ENCODE measurements around the gene COL2A1.

The COL2A1 gene

GRCh38 chr12:47946413-47947323 is 57.6 kb downstream of the COL2A1 start:
- no peak for DNase-seq (ENCODE audit: low read depth, low spot score)

DNA sequence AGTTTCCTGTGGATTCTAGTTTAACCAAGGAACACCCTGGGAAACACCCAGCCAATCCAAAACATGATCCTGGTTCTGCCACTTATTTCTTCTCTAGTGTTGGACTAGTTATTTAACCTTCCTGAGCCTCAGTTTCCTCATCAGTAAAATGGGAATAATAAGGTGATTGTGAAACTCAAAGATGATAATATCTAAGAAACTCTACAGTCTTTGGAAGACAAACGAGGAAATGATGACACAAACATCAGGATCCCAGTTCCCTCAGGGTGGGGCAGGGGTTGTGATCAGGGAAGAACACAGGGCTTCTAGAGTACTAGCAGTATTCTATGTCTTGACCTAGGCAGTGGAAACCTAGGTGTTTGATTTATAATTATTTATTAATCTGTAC is 58.9 kb downstream of the COL2A1 start:
- no peak for DNase-seq (ENCODE audit: low read depth, low spot score)

DNA sequence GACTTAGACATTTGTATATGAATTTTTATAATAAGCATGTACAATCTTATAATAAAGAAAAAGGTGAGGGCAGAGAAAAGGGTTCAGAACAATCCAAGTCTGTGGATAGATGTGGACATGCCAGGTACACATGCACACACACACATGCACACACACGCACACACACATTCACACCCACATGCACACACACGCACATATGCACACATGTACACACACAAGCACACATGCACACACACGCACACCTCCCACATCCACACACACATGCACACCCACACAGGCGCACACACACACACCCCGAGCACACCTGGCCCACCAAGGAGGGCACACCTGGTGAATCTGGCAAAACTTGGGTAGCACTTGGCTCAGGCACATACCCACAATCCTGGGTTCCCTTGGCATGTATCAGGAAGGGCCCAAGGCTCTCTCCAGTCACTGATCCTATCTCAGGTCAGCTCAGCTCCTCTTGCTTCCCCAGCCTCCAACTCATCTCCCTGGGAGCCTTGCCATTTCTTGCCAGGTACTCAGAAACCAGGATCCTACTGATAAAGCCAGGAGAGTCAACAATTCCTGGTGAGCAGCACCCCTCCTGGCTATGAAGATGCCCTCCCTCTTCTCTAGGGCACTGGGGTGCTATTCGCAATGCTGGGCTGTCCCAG is 59.5 kb downstream of the COL2A1 start:
- no peak for DNase-seq (ENCODE audit: low read depth, low spot score)

DNA sequence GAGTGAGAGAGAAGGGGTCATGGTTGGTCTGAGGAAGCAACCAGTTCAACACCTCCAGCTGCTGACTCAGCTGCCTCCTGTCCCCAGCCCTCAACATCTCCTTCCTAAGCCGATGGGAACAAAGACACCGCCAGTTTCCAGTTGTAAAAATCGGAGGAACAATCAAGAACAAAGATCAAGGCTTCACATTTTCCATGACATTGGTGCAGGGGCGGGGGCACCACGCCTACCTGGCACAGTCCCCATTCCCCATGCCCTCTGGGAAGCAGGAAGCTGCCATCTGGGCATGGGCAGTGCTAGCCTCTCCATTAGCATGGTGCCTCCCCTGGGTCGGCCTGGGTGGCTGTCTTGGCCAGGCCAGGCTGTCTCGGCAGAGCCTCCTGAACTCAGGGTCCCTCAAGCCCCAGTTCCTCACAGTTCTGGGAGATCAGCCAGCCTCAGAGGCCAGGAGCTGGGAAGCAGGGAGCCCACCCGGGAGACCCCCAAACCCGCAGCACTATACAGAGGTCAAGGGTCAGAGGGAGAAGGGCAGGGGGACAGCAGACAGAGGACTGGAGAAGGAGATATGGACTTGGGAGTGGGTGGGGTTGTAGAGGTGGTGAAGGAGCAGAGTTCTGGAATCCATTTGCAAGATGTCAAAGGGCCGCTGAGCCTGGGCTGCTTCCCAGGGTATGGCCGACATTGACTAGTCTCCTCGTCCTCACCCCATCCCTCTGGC is 60.5 kb downstream of the COL2A1 start:
- no peak for DNase-seq (ENCODE audit: low read depth, low spot score)

- no peak for DNase-seq (ENCODE audit: low read depth, low spot score)
Observed at GRCh38 chr12:47942614-47943225, 61.6 kb downstream of the COL2A1 start.

DNA sequence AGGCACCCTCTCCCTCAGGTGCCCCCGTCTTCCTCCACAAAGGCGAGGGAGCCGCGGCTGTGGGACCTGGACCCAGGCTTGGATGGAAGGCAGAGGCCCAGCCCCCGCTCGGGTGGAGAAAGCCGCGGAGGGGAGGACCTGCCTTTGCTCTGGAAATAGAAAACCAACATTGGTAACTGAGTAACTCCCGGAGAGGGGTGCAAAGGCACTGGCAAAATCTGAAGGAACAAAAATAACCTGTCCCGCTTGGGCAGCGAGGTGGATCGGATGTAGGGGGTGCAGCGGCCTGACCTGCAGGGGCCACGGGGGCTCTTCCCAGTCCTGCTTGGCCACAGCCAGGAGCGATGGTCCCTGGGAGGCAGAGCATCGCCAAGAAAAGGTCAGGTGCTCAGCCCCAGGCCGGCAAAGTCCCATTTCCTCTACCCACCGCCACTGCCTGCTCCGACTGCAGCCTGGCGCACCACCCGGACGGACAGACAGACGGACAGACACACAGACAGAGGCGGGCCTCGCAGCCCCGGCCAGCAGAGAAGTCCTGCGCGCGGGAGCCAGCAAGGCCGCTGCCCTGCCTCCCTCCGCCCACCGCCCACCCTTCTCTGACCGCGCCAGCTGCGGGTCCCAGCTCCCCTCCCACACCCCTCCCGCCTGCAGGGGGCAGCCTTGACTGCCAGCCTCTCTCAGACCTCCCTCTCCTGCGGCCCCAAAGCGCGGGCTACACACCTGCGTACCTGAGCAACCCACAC is 62.2 kb downstream of the COL2A1 start:
- no peak for DNase-seq (ENCODE audit: low read depth, low spot score)

DNA sequence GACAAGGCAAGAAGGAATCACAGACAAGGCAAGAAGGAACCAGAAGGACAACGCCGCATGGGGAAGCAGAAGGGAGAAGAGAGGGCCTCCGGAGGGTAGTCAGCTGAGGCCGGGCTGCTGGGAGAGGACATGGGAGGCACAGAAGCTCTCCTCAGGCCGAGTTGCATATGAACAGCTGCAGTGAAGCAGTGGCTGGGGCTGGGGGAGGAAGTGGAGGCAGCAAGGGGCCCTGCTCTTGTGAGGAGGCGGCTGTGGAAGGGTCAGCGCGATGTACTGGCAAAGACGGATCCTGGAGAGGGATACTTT is 62.8 kb downstream of the COL2A1 start:
- DNase-seq (ENCODE audit: low read depth, low spot score), result no peak

DNA sequence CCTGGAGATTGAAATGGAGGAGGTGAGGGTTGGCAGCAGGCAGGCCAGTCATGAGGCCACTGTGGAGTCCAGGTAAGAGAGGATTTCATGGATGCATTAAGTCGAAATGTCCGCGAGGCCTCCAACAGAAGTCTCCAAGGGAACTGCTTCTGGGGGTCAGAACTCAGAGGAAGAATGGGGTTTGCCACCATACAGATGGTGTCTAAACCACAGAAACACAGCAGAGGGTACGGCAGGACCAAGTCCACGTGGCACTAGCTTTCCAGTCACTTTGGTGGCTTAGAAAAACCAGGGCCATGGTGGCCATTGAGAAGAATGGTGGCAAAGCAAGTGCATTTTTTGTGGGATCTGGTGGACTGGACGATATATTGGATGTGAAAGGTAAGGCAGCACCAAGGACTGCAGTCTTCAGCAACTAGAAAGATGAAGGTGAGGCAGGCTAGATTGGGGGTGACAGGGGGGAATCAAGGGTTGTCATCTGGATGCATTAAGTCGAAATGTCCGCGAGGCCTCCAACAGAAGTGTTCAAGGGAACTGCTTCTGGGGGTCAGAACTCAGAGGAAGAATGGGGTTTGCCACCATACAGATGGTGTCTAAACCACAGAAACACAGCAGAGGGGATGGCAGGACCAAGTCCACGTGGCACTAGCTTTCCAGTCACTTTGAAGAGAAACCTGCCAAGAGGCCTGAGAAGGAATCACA is 63.4 kb downstream of the COL2A1 start:
- DNase-seq (ENCODE audit: low read depth, low spot score), result no peak

GRCh38 chr12:47939009-47939601 is 65.2 kb downstream of the COL2A1 start:
- DNase-seq (ENCODE audit: low read depth, low spot score), result no peak

DNA sequence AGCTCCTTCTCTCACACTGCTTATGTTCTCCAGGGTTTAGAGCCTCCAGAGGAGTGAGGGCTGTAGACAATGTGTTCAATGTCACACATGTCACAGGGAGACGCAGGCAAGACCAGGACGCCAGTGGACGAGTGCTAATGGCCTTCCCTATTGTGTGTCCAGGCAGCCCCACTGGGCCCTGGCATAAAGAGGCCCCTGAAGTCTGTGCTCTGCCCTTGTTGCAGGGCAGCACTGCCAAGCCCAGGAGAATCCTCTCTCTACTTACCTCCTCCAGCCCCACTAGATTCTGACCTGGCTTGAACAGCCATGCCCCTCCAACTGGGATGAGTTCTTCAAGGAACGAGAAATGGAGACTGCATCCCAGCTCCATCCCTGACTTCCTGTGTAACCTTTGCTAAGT is 65.7 kb downstream of the COL2A1 start:
- DNase-seq (ENCODE audit: low read depth, low spot score), result no peak

- DNase-seq (ENCODE audit: low read depth, low spot score), result no peak
Observed at GRCh38 chr12:47938093-47938492, 66.2 kb downstream of the COL2A1 start.

DNA sequence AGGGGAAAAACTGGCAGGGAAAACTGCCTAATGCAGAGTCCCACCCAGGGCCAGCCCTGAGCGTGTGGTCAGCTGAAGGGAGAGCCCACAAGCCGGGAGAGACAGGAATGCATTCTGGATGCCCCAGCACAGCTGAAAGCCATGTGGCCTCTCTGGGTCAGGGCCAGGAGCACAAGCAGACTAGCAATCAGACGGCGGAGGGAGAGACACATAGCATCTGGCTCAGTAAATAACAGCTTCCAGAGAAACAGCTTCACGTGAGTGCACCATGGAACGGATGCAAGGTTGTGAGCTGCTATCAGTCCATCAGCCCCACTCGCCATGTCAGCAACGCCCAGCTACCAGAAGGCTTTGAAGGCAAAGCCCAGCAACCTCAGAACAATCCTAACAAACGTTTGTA is 69.1 kb downstream of the COL2A1 start:
- DNase-seq (ENCODE audit: low read depth, low spot score), result no peak

GRCh38 chr12:47931187-47931586 is 73.1 kb downstream of the COL2A1 start:
- DNase-seq (ENCODE audit: low read depth, low spot score), result no peak

GRCh38 chr12:47930634-47931033 is 73.6 kb downstream of the COL2A1 start:
- DNase-seq (ENCODE audit: low read depth, low spot score), result no peak

DNA sequence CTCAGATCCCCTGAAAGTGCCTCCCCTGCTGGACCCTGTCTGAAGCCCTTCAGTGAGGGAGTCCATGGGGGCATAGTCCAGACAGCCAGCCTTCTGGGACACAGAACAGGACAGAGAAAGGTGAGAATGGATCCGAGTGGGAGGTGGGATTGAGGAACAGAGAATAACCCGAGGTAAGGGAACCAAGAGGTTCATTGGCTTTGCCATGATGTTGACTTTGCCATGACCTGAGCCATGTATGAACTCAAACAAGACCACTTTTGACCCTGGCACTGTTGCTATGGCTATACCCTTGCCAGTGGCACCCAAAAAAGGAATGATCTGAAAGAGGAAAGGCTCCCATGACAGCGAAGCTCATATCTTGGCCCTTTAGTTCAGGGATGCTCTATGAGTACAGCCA is 76.9 kb downstream of the COL2A1 start:
- no peak for DNase-seq (ENCODE audit: low read depth, low spot score)

Data from iPS DF 19.7 (cell line).